MCF 10A (cell line): Measurements from ENCODE around the gene PIGH. TPM values are rescaled to one million over a fixed set of nuclear protein-coding genes. Genes with fewer than 3 reads are reported as not detected.

Source experiments
- BruUV-seq: library from RNA; stranded (reverse); fragments of 400-500 nt; replicated peaks from 2 replicates; lab custom pipeline; 2021; lab: Mats Ljungman, UMichigan
- CTCF ChIA-PET: fragments of 300-600 bp; sonication (Branson Sonifier 250); formaldehyde crosslinking; extraction: SDS; loops from one replicate; lab custom pipeline; 2021; ENCODE audit warnings: antibody characterized with exemption, inconsistent platforms; lab: Yijun Ruan, JAX
- POLR2A ChIA-PET: fragments of 300-600, 350-650 bp; sonication (Branson Sonifier 250); formaldehyde crosslinking; extraction: SDS; loops from one replicate; lab custom pipeline; 2020; ENCODE audit warnings: antibody characterized with exemption, inconsistent platforms; lab: Yijun Ruan, JAX
- DNase-seq: peaks from one replicate; pipeline ENCODE4 v3.0.0-alpha.2; 2018; ENCODE audit not compliant: unreplicated experiment
- H3K27ac Mint-ChIP-seq: one replicate; pipeline ENCODE4 v1.8.0; 2022; ENCODE audit warnings: mild to moderate bottlenecking, low read depth, mixed read lengths; ENCODE audit not compliant: unreplicated experiment
- H3K27me3 Mint-ChIP-seq: one replicate; pipeline ENCODE4 v1.8.0; 2022; ENCODE audit warnings: mixed read lengths; ENCODE audit not compliant: insufficient read depth, unreplicated experiment
- H3K36me3 Mint-ChIP-seq: one replicate; pipeline ENCODE4 v1.8.0; 2022; ENCODE audit warnings: mild to moderate bottlenecking, moderate library complexity, mixed read lengths; ENCODE audit not compliant: insufficient read depth, unreplicated experiment
- H3K4me1 Mint-ChIP-seq: one replicate; pipeline ENCODE4 v1.8.0; 2022; ENCODE audit warnings: mixed read lengths; ENCODE audit not compliant: insufficient read depth, unreplicated experiment
- H3K4me3 Mint-ChIP-seq: one replicate; pipeline ENCODE4 v1.8.0; 2022; ENCODE audit warnings: mild to moderate bottlenecking, moderate library complexity, mixed read lengths; ENCODE audit not compliant: unreplicated experiment
- H3K9me3 Mint-ChIP-seq: one replicate; pipeline ENCODE4 v1.8.0; 2022; ENCODE audit warnings: mixed read lengths; ENCODE audit not compliant: unreplicated experiment
- CTCF ChIP-seq: fragments of 200-600 bp; IDR thresholded peaks from one replicate; pipeline ENCODE4 v1.8.0; 2022; ENCODE audit warnings: antibody characterized with exemption, mild to moderate bottlenecking; ENCODE audit not compliant: unreplicated experiment
- intact Hi-C: fragments of 100-400 bp; cut with micrococcal nuclease; formaldehyde crosslinking; loops from 2 replicates; pipeline ENCODE4 v1.14.1; 2022
- total RNA-seq: library from RNA; stranded (reverse); gene quantifications from 2 replicates; pipeline ENCODE4 v1.2.3, GENCODE V29; 2022

The PIGH gene
- total RNA-seq, 1 experiment from 2014 or later: 18.9 TPM

GRCh38 chr14:67569011-67569650, 30.9 kb downstream of the PIGH start:
- Mint-ChIP-seq H3K27ac (no peak overlapping the region), H3K4me3 (no peak overlapping the region), H3K9me3 (no peaks in the 10 kb centered on the region), H3K36me3 (no peaks in the 10 kb centered on the region), H3K27me3 (no peaks in the 10 kb centered on the region), H3K4me1 (peaks cover 16% of the 10 kb centered on the region)
- no TSS peak for BruUV-seq
- TF ChIP-seq CTCF: no peak
- DNase-seq: no peak
- ChIA-PET CTCF (interaction anchor here (2.0 to 12.0 kb wide), 3 partner anchors 31 to 141 kb away, joined by 5 to 221 read pairs (median 30); no protein-coding TSS in a partner anchor), POLR2A (no interaction called here)
- intact Hi-C loops: no loop called here

DNA sequence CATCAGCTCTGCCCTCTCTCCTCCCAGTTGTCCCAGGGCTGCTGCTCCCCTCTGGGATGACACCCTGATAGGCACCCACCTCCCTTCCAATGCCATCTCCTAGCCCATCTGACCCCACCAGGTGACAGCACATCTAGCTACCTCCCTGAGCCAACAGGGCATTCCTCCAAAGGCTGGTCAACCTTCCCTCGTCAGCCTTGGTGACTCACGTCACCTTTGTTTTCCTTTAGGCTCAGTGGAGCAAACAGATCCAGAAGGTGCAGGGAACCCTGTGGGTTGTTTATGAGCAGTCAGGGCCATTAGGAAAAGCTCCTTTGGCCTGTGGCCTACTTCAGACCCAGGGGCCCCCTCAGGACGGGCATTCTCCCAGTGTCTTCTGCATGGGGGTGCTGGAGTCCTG, 32.4 kb downstream of the PIGH start:
- no peaks in the 10 kb centered on the region for H3K27me3 Mint-ChIP-seq
- CTCF ChIA-PET: interaction anchor here (0.6 to 12.0 kb wide), 8 partner anchors 10 to 140 kb away, joined by 3 to 221 read pairs (median 4); no protein-coding TSS in a partner anchor
- POLR2A ChIA-PET: interaction anchor here (1.0 kb wide), 1 partner anchor 41 kb away, joined by 3 read pairs; no protein-coding TSS in a partner anchor
- peaks cover 18% of the 10 kb centered on the region for H3K4me1 Mint-ChIP-seq
- no peaks in the 10 kb centered on the region for H3K9me3 Mint-ChIP-seq
- intact Hi-C loops: no loop called here
- DNase-seq: peak; percentile 63
- no TSS peak for BruUV-seq
- H3K4me3 Mint-ChIP-seq: no peak overlapping the region
- no peak overlapping the region for H3K27ac Mint-ChIP-seq
- no peaks in the 10 kb centered on the region for H3K36me3 Mint-ChIP-seq
- TF ChIP-seq CTCF: no peak

- TF ChIP-seq CTCF: no peak
- CTCF ChIA-PET: interaction anchor here (0.6 to 12.0 kb wide), 5 partner anchors 15 to 139 kb away, joined by 3 to 221 read pairs (median 4); no protein-coding TSS in a partner anchor
- no TSS peak for BruUV-seq
- peak; percentile 70 for DNase-seq
- POLR2A ChIA-PET: interaction anchor here (0.6 to 1.1 kb wide), 4 partner anchors 13 to 1059 kb away, joined by 3 to 5 read pairs (median 3); partner anchors contain the start of genes GPHN and PLEKHH1
- Mint-ChIP-seq H3K36me3 (no peaks in the 10 kb centered on the region), H3K4me3 (no peak overlapping the region), H3K27me3 (no peaks in the 10 kb centered on the region), H3K27ac (no peak overlapping the region), H3K4me1 (peaks cover 18% of the 10 kb centered on the region), H3K9me3 (no peaks in the 10 kb centered on the region)
- intact Hi-C loops: no loop called here
Observed at GRCh38 chr14:67566908-67567307, 33.2 kb downstream of the PIGH start.

GRCh38 chr14:67564236-67564635, 35.8 kb downstream of the PIGH start:
- ChIA-PET POLR2A (no interaction called here), CTCF (interaction anchor here (0.6 to 7.8 kb wide), 9 partner anchors 20 to 144 kb away, joined by 3 to 75 read pairs (median 4); no protein-coding TSS in a partner anchor)
- H3K9me3 Mint-ChIP-seq: no peaks in the 10 kb centered on the region
- no peaks in the 10 kb centered on the region for H3K36me3 Mint-ChIP-seq
- peaks cover 12% of the 10 kb centered on the region for H3K4me1 Mint-ChIP-seq
- no peak overlapping the region for H3K27ac Mint-ChIP-seq
- intact Hi-C loops: no loop called here
- peak; percentile 40 for DNase-seq
- no peak overlapping the region for H3K4me3 Mint-ChIP-seq
- BruUV-seq: no TSS peak
- TF ChIP-seq CTCF: no peak
- no peaks in the 10 kb centered on the region for H3K27me3 Mint-ChIP-seq
